Lower lobe of right lung (tissue), 2 donors: ENCODE measurements around the gene STAB2. TPM values are rescaled to one million over a fixed set of nuclear protein-coding genes. Genes with fewer than 3 reads are reported as not detected.

Experiments
- ATAC-seq, 2 donors: fragments of 200-7000 bp; cut with Tn5 transposase; one replicate each; pipeline ENCODE4 v1.9.1; 2020 to 2022; ENCODE audit warnings: mild to moderate bottlenecking in 2 of 2, moderate library complexity in 2 of 2
- DNase-seq: peaks from one replicate; pipeline ENCODE4 v3.0.0-alpha.2; 2020
- H3K27ac ChIP-seq: fragments of 200-600 bp; one replicate; pipeline ENCODE4 v1.8.0; 2022
- H3K27me3 ChIP-seq: fragments of 200-600 bp; one replicate; pipeline ENCODE4 v1.8.0; 2022; ENCODE audit warnings: low read depth
- H3K36me3 ChIP-seq: fragments of 200-600 bp; one replicate; pipeline ENCODE4 v1.8.0; 2022; ENCODE audit warnings: mild to moderate bottlenecking
- H3K4me1 ChIP-seq: fragments of 200-600 bp; one replicate; pipeline ENCODE4 v1.8.0; 2022
- H3K4me3 ChIP-seq: fragments of 200-600 bp; one replicate; pipeline ENCODE4 v1.8.0; 2022; ENCODE audit warnings: mild to moderate bottlenecking
- H3K9me3 ChIP-seq: fragments of 200-600 bp; one replicate; pipeline ENCODE4 v1.8.0; 2022
- CTCF ChIP-seq: fragments of 200-600 bp; IDR thresholded peaks from one replicate; pipeline ENCODE4 v1.8.0; 2022; ENCODE audit warnings: antibody characterized with exemption, mild to moderate bottlenecking
- intact Hi-C: fragments of 100-400 bp; cut with DNase I; formaldehyde crosslinking; loops from one replicate; pipeline ENCODE4 v1.11.0; 2022
- total RNA-seq: library from RNA; stranded (reverse); fragmentation: NEBNext Ultra II Directional; extraction: Animal tissue kit (Norgen Biotek cat#: 25700); gene quantifications from one replicate; pipeline ENCODE4 v1.2.1, GENCODE V29; 2021
- donor health status: DM: no; HTN: yes; CAD: no; lungs with severe emphysema.

Gene STAB2
- total RNA-seq, 1 donor from 2014 or later, result 1.4 TPM

- Histone ChIP-seq H3K27me3 (no peaks in the 10 kb centered on the region), H3K4me1 (no peaks in the 10 kb centered on the region), H3K27ac (no peak overlapping the region), H3K9me3 (no peaks in the 10 kb centered on the region), H3K4me3 (no peak overlapping the region), H3K36me3 (no peaks in the 10 kb centered on the region)
- no peak for ATAC-seq
- no peak for DNase-seq
- intact Hi-C loops, result no loop called here
- TF ChIP-seq CTCF, result no peak
Observed at GRCh38 chr12:103637429-103637828, 50.4 kb downstream of the STAB2 start.

- DNase-seq (no peak), ATAC-seq (no peak)
- H3K4me1 ChIP-seq, result no peaks in the 10 kb centered on the region
- intact Hi-C loops, result no loop called here
- no peaks in the 10 kb centered on the region for H3K9me3 ChIP-seq
- H3K27me3 ChIP-seq, result no peaks in the 10 kb centered on the region
- no peak for TF ChIP-seq CTCF
- no peak overlapping the region for H3K27ac ChIP-seq
- no peaks in the 10 kb centered on the region for H3K36me3 ChIP-seq
- H3K4me3 ChIP-seq, result no peak overlapping the region
Observed at GRCh38 chr12:103639983-103640382, 52.9 kb downstream of the STAB2 start.

- H3K9me3 ChIP-seq, result no peaks in the 10 kb centered on the region
- no peak overlapping the region for H3K4me3 ChIP-seq
- no peaks in the 10 kb centered on the region for H3K36me3 ChIP-seq
- H3K27ac ChIP-seq, result no peak overlapping the region
- H3K27me3 ChIP-seq, result no peaks in the 10 kb centered on the region
- no peak for ATAC-seq
- no peak for DNase-seq
- no peak for TF ChIP-seq CTCF
- intact Hi-C loops, result no loop called here
- H3K4me1 ChIP-seq, result no peaks in the 10 kb centered on the region
Observed at GRCh38 chr12:103640410-103640809, 53.3 kb downstream of the STAB2 start.

DNA sequence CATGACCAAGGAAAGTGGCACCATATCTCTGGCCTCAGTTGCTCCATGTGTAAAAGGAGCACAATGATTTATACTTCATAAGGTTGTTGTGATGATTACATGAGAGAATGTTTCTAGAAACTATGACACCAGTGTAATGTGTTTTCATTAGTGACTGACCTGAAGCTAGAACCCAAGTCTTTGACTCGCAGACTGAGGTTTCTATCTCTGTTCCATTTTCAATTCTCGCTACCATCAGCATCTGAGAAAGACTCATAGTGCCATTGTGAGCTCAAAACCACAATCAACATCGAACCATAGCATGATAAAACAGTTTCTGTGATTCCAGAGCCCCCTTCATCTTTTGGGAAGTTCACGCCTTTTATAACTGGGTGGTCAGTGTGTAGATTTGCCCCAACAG lies 53.8 kb downstream of the STAB2 start:
- ATAC-seq (no peak), DNase-seq (no peak)
- H3K9me3 ChIP-seq, result no peaks in the 10 kb centered on the region
- TF ChIP-seq CTCF, result no peak
- no peak overlapping the region for H3K27ac ChIP-seq
- no peaks in the 10 kb centered on the region for H3K36me3 ChIP-seq
- intact Hi-C loops, result no loop called here
- H3K4me1 ChIP-seq, result no peaks in the 10 kb centered on the region
- H3K27me3 ChIP-seq, result no peaks in the 10 kb centered on the region
- no peak overlapping the region for H3K4me3 ChIP-seq

DNA sequence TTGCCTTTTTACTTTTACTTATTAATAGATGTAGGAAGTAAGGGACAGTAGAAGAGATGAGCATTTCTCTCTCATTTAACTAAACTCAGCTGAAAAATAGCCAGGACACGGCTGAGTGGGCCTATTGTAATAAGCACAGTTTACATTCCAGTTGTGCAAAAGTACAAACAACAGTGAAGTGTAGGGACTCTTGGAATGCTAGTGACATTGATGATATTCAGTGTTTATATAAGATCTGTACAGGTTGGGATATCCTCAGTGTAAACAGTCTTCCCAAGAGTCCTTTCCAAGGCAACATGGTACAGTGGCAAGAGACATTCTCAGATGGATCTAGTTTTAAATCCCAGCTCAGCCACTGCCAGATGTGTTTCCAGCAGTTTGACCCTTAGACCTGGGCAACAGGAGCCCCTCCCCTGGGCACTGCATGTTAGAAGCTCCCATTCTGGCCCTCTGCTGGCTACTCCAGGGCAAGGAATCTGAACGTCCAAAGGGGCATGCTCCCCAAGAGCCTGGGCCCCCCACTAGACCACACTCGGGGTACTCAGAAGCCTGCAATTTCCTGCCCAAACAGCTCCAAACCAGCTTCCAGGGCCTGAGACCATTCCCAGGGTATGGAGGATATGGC lies 55.3 kb downstream of the STAB2 start:
- intact Hi-C loops, result no loop called here
- H3K9me3 ChIP-seq, result no peaks in the 10 kb centered on the region
- H3K27me3 ChIP-seq, result no peaks in the 10 kb centered on the region
- no peak for DNase-seq
- no peak overlapping the region for H3K4me3 ChIP-seq
- H3K36me3 ChIP-seq, result no peaks in the 10 kb centered on the region
- TF ChIP-seq CTCF, result no peak
- no peak overlapping the region for H3K27ac ChIP-seq
- ATAC-seq, result no peak
- no peaks in the 10 kb centered on the region for H3K4me1 ChIP-seq
